ENCODE data around the gene AMPD3. TPM values are rescaled to one million over a fixed set of nuclear protein-coding genes. Genes with fewer than 3 reads are reported as not detected.

The AMPD3 gene
- total RNA-seq, 1 donor from 2014 or later, result 3.4 TPM

DNA sequence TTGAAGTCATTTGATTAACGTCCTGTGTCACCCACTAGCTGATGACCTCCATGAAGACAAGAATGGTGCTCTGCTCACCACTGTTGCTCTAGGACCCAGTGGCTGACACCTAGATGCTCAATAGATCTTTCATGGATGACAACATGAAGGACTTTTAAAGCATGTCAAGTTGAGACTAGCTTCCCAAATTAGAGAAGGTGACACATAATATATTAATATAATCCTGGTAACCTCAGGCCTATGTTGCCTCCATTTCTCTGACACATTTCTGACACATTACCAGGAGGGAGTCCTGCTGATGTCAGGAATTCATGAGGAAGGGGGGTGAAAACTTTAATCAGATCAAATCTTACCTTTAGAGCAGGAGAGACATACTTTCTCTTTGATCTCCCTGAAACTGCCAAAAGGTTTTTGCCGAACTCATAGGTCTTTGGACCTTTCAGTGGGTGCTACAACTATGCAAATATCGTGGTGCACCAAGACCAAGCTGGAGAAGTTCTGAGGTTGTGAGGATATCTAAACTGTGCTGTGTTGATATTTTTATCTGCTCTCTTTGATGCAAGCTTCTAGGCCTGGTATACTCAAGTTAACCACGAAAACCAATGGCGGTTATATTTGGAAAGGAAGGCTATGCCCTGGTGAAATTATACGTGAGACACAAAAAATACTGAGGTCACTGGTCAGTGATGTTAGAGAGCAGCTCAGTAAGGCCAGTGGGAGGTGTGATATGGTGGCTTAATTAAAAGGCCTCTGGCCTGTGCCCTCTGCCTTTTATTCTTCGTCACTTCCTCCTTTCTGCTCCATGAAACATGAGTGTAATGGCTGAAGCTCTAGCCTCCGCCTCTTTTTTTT lies 13.2 kb upstream of the AMPD3 start:
- Histone ChIP-seq H3K27me3 (ENCODE audit: low read depth) (peaks cover 13% of the 10 kb centered on the region), H3K9me3 (replicated peaks) (no peaks in the 10 kb centered on the region), H3K36me3 (no peaks in the 10 kb centered on the region), H3K4me3 (no peak overlapping the region), H3K27ac (replicated peaks) (no peak overlapping the region), H3K4me1 (no peaks in the 10 kb centered on the region)
- intact Hi-C loops (cut with micrococcal nuclease), result no loop called here
- TF ChIP-seq, protein P1, sequence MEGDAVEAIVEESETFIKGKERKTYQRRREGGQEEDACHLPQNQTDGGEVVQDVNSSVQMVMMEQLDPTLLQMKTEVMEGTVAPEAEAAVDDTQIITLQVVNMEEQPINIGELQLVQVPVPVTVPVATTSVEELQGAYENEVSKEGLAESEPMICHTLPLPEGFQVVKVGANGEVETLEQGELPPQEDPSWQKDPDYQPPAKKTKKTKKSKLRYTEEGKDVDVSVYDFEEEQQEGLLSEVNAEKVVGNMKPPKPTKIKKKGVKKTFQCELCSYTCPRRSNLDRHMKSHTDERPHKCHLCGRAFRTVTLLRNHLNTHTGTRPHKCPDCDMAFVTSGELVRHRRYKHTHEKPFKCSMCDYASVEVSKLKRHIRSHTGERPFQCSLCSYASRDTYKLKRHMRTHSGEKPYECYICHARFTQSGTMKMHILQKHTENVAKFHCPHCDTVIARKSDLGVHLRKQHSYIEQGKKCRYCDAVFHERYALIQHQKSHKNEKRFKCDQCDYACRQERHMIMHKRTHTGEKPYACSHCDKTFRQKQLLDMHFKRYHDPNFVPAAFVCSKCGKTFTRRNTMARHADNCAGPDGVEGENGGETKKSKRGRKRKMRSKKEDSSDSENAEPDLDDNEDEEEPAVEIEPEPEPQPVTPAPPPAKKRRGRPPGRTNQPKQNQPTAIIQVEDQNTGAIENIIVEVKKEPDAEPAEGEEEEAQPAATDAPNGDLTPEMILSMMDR (IDR thresholded peaks at IDR 0.05; ENCODE audit: borderline replicate concordance), result no peak
- no peak for DNase-seq

DNA sequence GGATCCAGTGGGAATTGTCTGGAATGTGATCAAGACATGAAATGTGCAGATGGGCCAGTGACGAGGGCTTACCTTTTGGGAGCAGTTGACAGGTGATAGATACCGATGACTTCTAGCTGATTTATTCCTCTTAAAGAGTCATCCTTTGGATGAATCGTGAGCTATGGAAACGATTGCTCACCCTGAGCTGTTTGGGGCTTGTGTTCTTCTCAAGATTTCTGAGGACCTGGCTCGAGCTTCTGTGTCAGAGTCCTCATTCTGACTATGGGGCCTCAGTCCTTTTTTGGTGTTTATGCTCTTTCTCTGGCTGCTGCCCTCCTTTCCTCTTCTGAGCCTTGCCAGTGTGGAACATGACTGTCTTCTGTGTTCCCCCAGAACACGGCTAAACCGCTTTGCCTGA lies 11.9 kb upstream of the AMPD3 start:
- Histone ChIP-seq H3K4me3 (no peak overlapping the region), H3K36me3 (no peaks in the 10 kb centered on the region), H3K27ac (replicated peaks) (no peak overlapping the region), H3K27me3 (ENCODE audit: low read depth) (peaks cover 13% of the 10 kb centered on the region), H3K9me3 (replicated peaks) (no peaks in the 10 kb centered on the region), H3K4me1 (no peaks in the 10 kb centered on the region)
- intact Hi-C loops (cut with micrococcal nuclease), result no loop called here
- TF ChIP-seq, protein P1 (IDR thresholded peaks at IDR 0.05; ENCODE audit: borderline replicate concordance), result no peak
- DNase-seq, result no peak

DNA sequence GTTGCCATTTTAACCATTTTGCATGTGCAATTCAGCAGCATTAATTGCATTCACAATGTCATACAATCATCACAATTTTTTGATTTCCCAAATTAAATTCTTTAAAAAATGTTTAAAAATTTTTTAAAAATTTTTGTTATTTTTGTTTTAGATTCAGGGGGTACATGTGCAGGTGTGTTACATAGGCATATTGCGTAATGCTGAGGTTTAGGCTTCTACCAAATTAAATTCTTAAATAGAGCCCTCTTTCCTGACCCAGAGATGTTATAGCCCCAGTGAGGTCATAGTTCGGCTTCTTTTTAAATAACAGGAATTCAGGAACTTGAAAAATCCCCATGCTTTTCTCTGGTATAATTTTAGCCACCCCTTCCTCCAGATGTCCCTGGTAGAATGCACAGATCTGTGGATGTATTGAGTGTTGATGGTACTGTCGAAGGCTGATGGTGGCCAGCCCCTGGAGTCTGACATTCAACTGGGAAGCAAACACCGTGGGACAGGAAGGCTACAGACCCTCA lies 11.3 kb upstream of the AMPD3 start:
- intact Hi-C loops (cut with micrococcal nuclease), result no loop called here

DNA sequence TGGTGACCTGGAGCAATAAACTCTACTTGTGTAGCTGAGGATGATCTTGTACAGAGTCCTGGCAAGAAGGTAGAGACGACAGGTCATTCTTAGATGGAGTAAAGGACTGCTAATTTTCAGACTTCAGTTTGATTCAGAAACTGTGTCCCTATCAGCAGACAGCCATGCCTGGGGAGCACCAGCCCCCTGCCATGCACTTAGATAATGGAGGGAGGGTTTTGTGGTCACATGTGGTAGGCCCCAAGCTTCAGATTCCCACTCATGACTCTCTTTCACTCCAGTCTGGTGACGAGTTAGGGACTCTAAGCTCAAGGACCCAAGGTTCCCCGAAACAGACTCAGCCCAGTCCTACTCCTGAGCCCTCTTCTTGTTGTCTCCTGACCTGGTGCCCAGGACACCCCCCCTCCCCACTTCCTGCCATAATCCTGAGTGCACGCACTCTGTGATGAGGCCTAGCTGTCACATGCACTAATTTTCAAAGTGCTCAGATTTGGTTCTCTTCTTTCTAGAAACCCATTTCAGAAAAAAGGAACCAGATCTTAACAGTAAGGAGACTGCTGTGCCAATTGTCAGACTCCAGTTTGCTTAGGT lies 10.2 kb upstream of the AMPD3 start:
- DNase-seq, result no peak
- H3K27me3 ChIP-seq (ENCODE audit: low read depth), result peaks cover 19% of the 10 kb centered on the region
- no peaks in the 10 kb centered on the region for H3K36me3 ChIP-seq
- intact Hi-C loops (cut with micrococcal nuclease), result no loop called here
- H3K4me1 ChIP-seq, result no peaks in the 10 kb centered on the region
- H3K9me3 ChIP-seq (replicated peaks), result no peaks in the 10 kb centered on the region
- no peak overlapping the region for H3K4me3 ChIP-seq
- TF ChIP-seq, protein P1 (IDR thresholded peaks at IDR 0.05; ENCODE audit: borderline replicate concordance), result no peak
- H3K27ac ChIP-seq (replicated peaks), result no peak overlapping the region

More for the DNA sequence above, 11.3 kb upstream of the AMPD3 start:
- Histone ChIP-seq H3K36me3 (no peaks in the 10 kb centered on the region), H3K4me1 (no peaks in the 10 kb centered on the region), H3K9me3 (replicated peaks) (no peaks in the 10 kb centered on the region), H3K27me3 (ENCODE audit: low read depth) (peaks cover 13% of the 10 kb centered on the region), H3K4me3 (no peak overlapping the region), H3K27ac (replicated peaks) (no peak overlapping the region)
- TF ChIP-seq, protein P1 (IDR thresholded peaks at IDR 0.05; ENCODE audit: borderline replicate concordance), result no peak
- DNase-seq, result no peak

DNA sequence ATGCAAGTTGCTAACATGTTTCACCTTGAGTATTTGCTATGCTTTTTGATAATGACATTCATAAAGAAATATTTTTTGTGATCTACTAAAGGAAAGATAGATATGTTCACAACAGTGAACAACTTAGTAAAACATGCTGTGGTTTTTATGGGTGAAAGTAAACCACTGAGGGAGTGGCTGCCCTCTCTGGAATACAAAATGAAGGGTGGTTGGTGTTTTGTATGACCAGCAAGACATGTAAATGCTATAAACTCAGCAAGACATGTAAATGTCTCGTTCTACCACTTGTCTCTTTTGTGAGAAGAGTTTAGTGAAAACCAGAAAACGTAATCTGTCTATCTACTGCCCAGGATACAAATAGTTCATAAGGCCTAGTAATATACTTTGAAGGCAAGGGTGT lies 7.6 kb upstream of the AMPD3 start:
- peaks cover 40% of the 10 kb centered on the region for H3K27me3 ChIP-seq (ENCODE audit: low read depth)
- H3K9me3 ChIP-seq (replicated peaks), result no peaks in the 10 kb centered on the region
- DNase-seq, result no peak
- H3K4me1 ChIP-seq, result peaks cover 15% of the 10 kb centered on the region
- H3K36me3 ChIP-seq, result no peaks in the 10 kb centered on the region
- no peak overlapping the region for H3K27ac ChIP-seq (replicated peaks)
- intact Hi-C loops (cut with micrococcal nuclease), result no loop called here
- no peak overlapping the region for H3K4me3 ChIP-seq
- TF ChIP-seq, protein P1 (IDR thresholded peaks at IDR 0.05; ENCODE audit: borderline replicate concordance), result no peak

Data from left ventricle myocardium inferior (tissue), 1 donor.